Fibroblast of lung (primary cell): Measurements from ENCODE around the gene RSRP1. TPM values are rescaled to one million over a fixed set of nuclear protein-coding genes. Genes with fewer than 3 reads are reported as not detected.

ENCODE experiments used
- DNase-seq, 2 donors: peaks; one replicate each; pipeline versions ENCODE4 v3.0.0 to v3.0.0-alpha.2; 2010; ENCODE audit warnings: low read depth in 2 of 2
- H2AFZ ChIP-seq: 2 replicates; pipeline ENCODE4 v1.5.1; 2012; ENCODE audit warnings: low read length, control low read depth, inconsistent platforms
- H3K27ac ChIP-seq: 2 replicates; pipeline ENCODE4 v1.5.1; 2011; ENCODE audit warnings: low read length, control low read depth; ENCODE audit not compliant: insufficient read depth
- H3K27me3 ChIP-seq: 2 replicates; pipeline ENCODE4 v1.5.1; 2011; ENCODE audit warnings: mild to moderate bottlenecking, low read length; ENCODE audit not compliant: control insufficient read depth, insufficient read depth
- H3K36me3 ChIP-seq: 2 replicates; pipeline ENCODE4 v1.5.1; 2011; ENCODE audit warnings: low read length; ENCODE audit not compliant: control insufficient read depth, insufficient read depth
- H3K4me1 ChIP-seq: 2 replicates; pipeline ENCODE4 v1.5.1; 2011; ENCODE audit warnings: low read length; ENCODE audit not compliant: control insufficient read depth, insufficient read depth; ENCODE audit errors: extremely low read depth
- H3K4me2 ChIP-seq: 2 replicates; pipeline ENCODE4 v1.5.1; 2011; ENCODE audit warnings: low read length, control low read depth; ENCODE audit not compliant: insufficient read depth; ENCODE audit errors: extremely low read depth
- H3K4me3 ChIP-seq, 4 experiments: fragments of 200-600 bp in 1 of 4; sonication (generic) in 1 of 4; replicated peaks in 1 of 4; 2 replicates each; pipeline ENCODE4 v1.5.1; 2011 to 2016; ENCODE audit warnings: low read length in 4 of 4, low read depth in 3 of 4, mild to moderate bottlenecking in 3 of 4, control low read depth in 2 of 4, inconsistent platforms in 1 of 4, mixed read lengths in 1 of 4; ENCODE audit not compliant: insufficient read depth in 1 of 4; ENCODE audit errors: control extremely low read depth in 1 of 4
- H3K79me2 ChIP-seq: 2 replicates; pipeline ENCODE4 v1.5.1; 2012; ENCODE audit warnings: mild to moderate bottlenecking, low read length, inconsistent platforms; ENCODE audit not compliant: control insufficient read depth, insufficient read depth
- H3K9ac ChIP-seq: 2 replicates; pipeline ENCODE4 v1.5.1; 2011; ENCODE audit warnings: mild to moderate bottlenecking, low read length, control low read depth; ENCODE audit not compliant: insufficient read depth
- H3K9me3 ChIP-seq: 2 replicates; pipeline ENCODE4 v1.5.1; 2012; ENCODE audit warnings: low read depth, low read length; ENCODE audit not compliant: control insufficient read depth, insufficient read depth
- H4K20me1 ChIP-seq: 2 replicates; pipeline ENCODE4 v1.5.1; 2011; ENCODE audit warnings: low read length; ENCODE audit not compliant: control insufficient read depth, insufficient read depth; ENCODE audit errors: extremely low read depth
- CTCF ChIP-seq, 2 donors: IDR thresholded peaks in 1 of 2; conservative IDR thresholded peaks in 1 of 2; 1 replicate in 1 of 2; 2 replicates in 1 of 2; pipeline ENCODE4 v1.5.1; 2011 to 2012; ENCODE audit warnings: low read length in 2 of 2, control low read depth in 1 of 2, inconsistent platforms in 1 of 2, low read depth in 1 of 2, mild to moderate bottlenecking in 1 of 2
- EZH2 ChIP-seq: IDR thresholded peaks from 2 replicates; pipeline ENCODE4 v1.5.1; 2012; ENCODE audit warnings: low read length, control low read depth, mild to moderate bottlenecking; ENCODE audit errors: missing control alignments
- polyA plus RNA-seq, 2 donors: library from polyadenylated mRNA; depleted of rRNA in 1 of 2; stranded (reverse) in 1 of 2; unstranded in 1 of 2; fragments of >200 nt; gene quantifications; 2 replicates each; pipeline ENCODE4 v1.2.1, GENCODE V29; 2011 to 2012; ENCODE audit warnings: missing spikeins in 1 of 2
- total RNA-seq: library from RNA; depleted of rRNA; stranded (reverse); fragments of >200 nt; gene quantifications from 2 replicates; pipeline ENCODE4 v1.2.1, GENCODE V29; 2014

RSRP1 gene
- total and polyA plus RNA-seq, 2 donors (not counting 1 experiment from before 2014, with no cell fraction given): 37.9 to 123 TPM

- Histone ChIP-seq H2AFZ (no peak overlapping the region), H3K79me2 (no peaks in the 10 kb centered on the region), H3K27ac (no peak overlapping the region), H3K27me3 (no peaks in the 10 kb centered on the region), H3K4me1 (no peaks in the 10 kb centered on the region), H3K9me3 (no peaks in the 10 kb centered on the region), H4K20me1 (no peaks in the 10 kb centered on the region), H3K36me3 (no peaks in the 10 kb centered on the region), H3K4me2 (no peak overlapping the region), H3K9ac (no peak overlapping the region), H3K4me3 (no peak overlapping the region)
- DNase-seq: no peak
- no peak for TF ChIP-seq EZH2
- no peak for TF ChIP-seq CTCF (conservative IDR thresholded peaks at IDR 0.05 in 1 of 2, IDR thresholded peaks at IDR 0.05 in 1 of 2; ENCODE audit: low read depth in 1 of 2, low read length in 2 of 2)
These were observed 36.5 kb downstream of the RSRP1 start for GRCh38 chr1:25210728-25211127.

DNA sequence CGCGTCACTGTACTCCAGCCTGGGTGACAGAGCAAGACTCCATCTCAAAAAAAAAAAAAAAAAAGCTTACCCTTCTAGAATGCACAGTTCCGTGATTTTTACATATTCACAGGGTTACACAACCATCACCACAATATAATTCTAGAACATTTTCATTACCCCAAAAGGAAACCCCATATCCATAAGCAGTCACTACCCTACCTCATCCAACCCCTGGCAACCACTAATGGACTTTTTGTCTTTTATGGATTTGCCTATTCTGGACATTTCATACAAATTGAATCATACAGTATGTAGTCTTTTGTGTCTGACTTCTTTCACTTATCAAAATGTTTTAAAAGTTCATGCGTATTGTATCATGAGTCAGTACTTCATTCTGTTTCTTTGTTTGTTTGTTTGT, 37.7 kb downstream of the RSRP1 start:
- no peak for DNase-seq
- no peak overlapping the region for H2AFZ ChIP-seq
- H3K9me3 ChIP-seq: no peaks in the 10 kb centered on the region
- H4K20me1 ChIP-seq: no peaks in the 10 kb centered on the region
- H3K79me2 ChIP-seq: no peaks in the 10 kb centered on the region
- H3K4me3 ChIP-seq: no peak overlapping the region
- no peaks in the 10 kb centered on the region for H3K36me3 ChIP-seq
- H3K9ac ChIP-seq: no peak overlapping the region
- H3K4me1 ChIP-seq: no peaks in the 10 kb centered on the region
- no peaks in the 10 kb centered on the region for H3K27me3 ChIP-seq
- TF ChIP-seq CTCF (conservative IDR thresholded peaks at IDR 0.05 in 1 of 2, IDR thresholded peaks at IDR 0.05 in 1 of 2; ENCODE audit: low read depth in 1 of 2, low read length in 2 of 2) (no peak), EZH2 (no peak)
- no peak overlapping the region for H3K27ac ChIP-seq
- H3K4me2 ChIP-seq: no peak overlapping the region

DNA sequence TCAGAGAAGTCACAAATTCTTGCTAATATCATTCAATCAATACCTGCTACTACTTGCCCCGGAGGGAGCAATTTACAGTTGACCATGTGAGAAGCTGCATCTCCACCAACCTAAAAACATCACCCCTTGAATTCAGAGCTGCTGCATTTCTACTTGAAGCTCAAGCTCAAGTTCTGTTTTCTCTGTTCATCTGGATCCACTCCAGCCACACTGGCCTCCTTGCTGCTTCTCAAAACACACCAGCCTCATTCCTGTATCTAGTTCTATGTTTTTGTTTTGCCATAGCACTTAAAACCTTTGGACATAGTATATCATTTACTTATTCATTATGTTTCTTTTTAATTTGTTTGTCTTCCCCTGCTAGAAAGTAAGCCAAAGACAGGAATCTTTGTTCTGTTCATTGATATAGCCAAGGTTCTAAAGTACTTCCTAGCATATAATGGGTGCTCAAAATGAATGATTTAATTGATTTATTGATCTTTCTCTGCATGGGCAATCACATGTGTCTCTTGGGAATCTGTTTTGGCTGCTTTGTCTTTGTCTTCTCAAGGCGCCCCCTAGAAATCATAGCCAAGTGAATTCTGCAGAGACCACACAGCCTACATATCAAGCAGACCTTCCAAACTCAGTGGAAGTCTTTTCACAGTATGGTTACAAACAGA, 38.6 kb downstream of the RSRP1 start:
- Histone ChIP-seq H2AFZ (no peak overlapping the region), H3K4me2 (no peak overlapping the region), H3K9me3 (no peaks in the 10 kb centered on the region), H3K4me3 (no peak overlapping the region), H3K4me1 (no peaks in the 10 kb centered on the region), H3K36me3 (no peaks in the 10 kb centered on the region), H3K27ac (no peak overlapping the region), H3K9ac (no peak overlapping the region), H3K27me3 (no peaks in the 10 kb centered on the region), H4K20me1 (no peaks in the 10 kb centered on the region), H3K79me2 (no peaks in the 10 kb centered on the region)
- DNase-seq: no peak
- no peak for TF ChIP-seq EZH2
